Measurements from ENCODE around the gene TINCR.

GRCh38 chr19:5554828-5555227, 12.9 kb downstream of the TINCR start:
- TF ChIP-seq POLR2A (IDR thresholded peaks at IDR 0.05; ENCODE audit: low read depth, low read length) (no peak), SPI1 (IDR thresholded peaks at IDR 0.05; ENCODE audit: low read depth, low read length) (no peak), POLR2AphosphoS5 (IDR thresholded peaks at IDR 0.05; ENCODE audit: low read depth, low read length) (no peak), TAF1 (IDR thresholded peaks at IDR 0.05; ENCODE audit: low read depth, low read length) (no peak), POU2F2 (IDR thresholded peaks at IDR 0.05; ENCODE audit: low read depth, low read length) (no peak)
